K562 (cell line): ENCODE results near the gene EIF5. TPM values are rescaled to one million over a fixed set of nuclear protein-coding genes. Genes with fewer than 3 reads are reported as not detected.

Experiments used
- ATAC-seq: fragments of 200-7000 bp; cut with Tn5 transposase; 3 replicates; pipeline ENCODE4 v1.9.1; 2020; ENCODE audit warnings: moderate library complexity
- BruUV-seq: library from RNA; stranded (reverse); fragments of 400-500 nt; replicated peaks from 2 replicates; lab custom pipeline; 2021; lab: Mats Ljungman, UMichigan
- CTCF ChIA-PET: fragments of 300-600 bp; formaldehyde crosslinking; extraction: SDS; loops from one replicate; lab custom pipeline; 2021; ENCODE audit warnings: low intra/inter-chr PET ratio; lab: Yijun Ruan, JAX
- POLR2A ChIA-PET: fragments of 300-600, 350-650 bp; sonication (Branson Sonifier 250); formaldehyde crosslinking; extraction: SDS; loops from one replicate; lab custom pipeline; 2021; ENCODE audit warnings: antibody characterized with exemption, inconsistent platforms; lab: Yijun Ruan, JAX
- DNase-seq, 4 experiments: peaks; one replicate each; pipeline versions ENCODE4 v3.0.0 to v3.0.0-alpha.2; 2011 to 2018; ENCODE audit warnings: low spot score in 3 of 4, mixed read lengths in 3 of 4; ENCODE audit errors: extremely low read depth in 1 of 4
- FAIRE-seq: peaks from 2 replicates; lab custom pipeline; 2011; peaks lifted over from hg19 to GRCh38; lab: Jason Lieb, UNC
- H2AFZ ChIP-seq: 2 replicates; pipeline ENCODE4 v1.6.0; 2011; ENCODE audit warnings: low read depth, low read length, control low read depth, inconsistent platforms
- H3K27ac ChIP-seq: fragments of 200-600 bp; 3 replicates; pipeline ENCODE4 v1.8.0; 2011; ENCODE audit warnings: low read depth, mild to moderate bottlenecking, control low read depth, inconsistent platforms, low read length, moderate library complexity, mixed read lengths; ENCODE audit errors: extremely low read depth
- H3K27me3 ChIP-seq, 2 experiments: fragments of 300-600 bp in 1 of 2; 2 replicates in 1 of 2; 3 replicates in 1 of 2; pipeline versions ENCODE4 v1.6.0 to v1.8.0; 2011; ENCODE audit warnings: inconsistent platforms in 2 of 2, low read length in 2 of 2, mild to moderate bottlenecking in 1 of 2, mixed read lengths in 1 of 2, moderate library complexity in 1 of 2; ENCODE audit not compliant: control insufficient read depth in 2 of 2, insufficient read depth in 2 of 2
- H3K36me3 ChIP-seq: fragments of 300-600 bp; 3 replicates; pipeline ENCODE4 v1.8.0; 2011; ENCODE audit warnings: mild to moderate bottlenecking, low read length, inconsistent platforms; ENCODE audit not compliant: control insufficient read depth, insufficient read depth
- H3K4me1 ChIP-seq, 2 experiments: fragments of 200-600 bp in 1 of 2; replicated peaks in 1 of 2; 2 replicates in 1 of 2; 3 replicates in 1 of 2; pipeline versions ENCODE4 v1.5.1 to v1.8.0; 2011; ENCODE audit warnings: inconsistent platforms in 2 of 2, low read length in 2 of 2, mild to moderate bottlenecking in 1 of 2, mixed read lengths in 1 of 2, moderate library complexity in 1 of 2; ENCODE audit not compliant: control insufficient read depth in 2 of 2, insufficient read depth in 2 of 2
- H3K4me2 ChIP-seq: 2 replicates; pipeline ENCODE4 v1.6.1; 2011; ENCODE audit warnings: low read length, control low read depth, inconsistent platforms, mixed read lengths; ENCODE audit not compliant: insufficient read depth
- H3K4me3 ChIP-seq: fragments of 200-600 bp; sonication (generic), shearing (Covaris generic); 2 replicates; pipeline ENCODE4 v1.5.1; 2016; ENCODE audit warnings: control low read depth, inconsistent platforms
- H3K79me2 ChIP-seq: fragments of 200-600 bp; 3 replicates; pipeline ENCODE4 v1.8.0; 2011; ENCODE audit warnings: low read length, inconsistent platforms; ENCODE audit not compliant: control insufficient read depth, insufficient read depth
- H3K9ac ChIP-seq, 2 experiments: 2 replicates each; pipeline versions ENCODE4 v1.6.0 to v1.6.1; 2011; ENCODE audit warnings: low read depth in 2 of 2, low read length in 2 of 2, control low read depth in 1 of 2, inconsistent platforms in 1 of 2, mild to moderate bottlenecking in 1 of 2, mixed read lengths in 1 of 2; ENCODE audit not compliant: insufficient read depth in 1 of 2
- H3K9me1 ChIP-seq: one replicate; pipeline ENCODE4 v1.6.0; 2011; ENCODE audit warnings: inconsistent platforms, mild to moderate bottlenecking, low read length, moderate library complexity; ENCODE audit not compliant: control insufficient read depth, insufficient read depth
- H3K9me3 ChIP-seq: replicated peaks from 2 replicates; pipeline ENCODE4 v1.5.1; 2011; ENCODE audit warnings: low read depth, low read length, inconsistent platforms; ENCODE audit not compliant: control insufficient read depth, insufficient read depth
- H4K20me1 ChIP-seq: replicated peaks from 2 replicates; pipeline ENCODE4 v1.6.1; 2011; ENCODE audit warnings: low read length, inconsistent platforms, mixed read lengths; ENCODE audit not compliant: control insufficient read depth, insufficient read depth
- ARNT ChIP-seq, 2 experiments: fragments of 450-650 bp; IDR thresholded peaks; 2 replicates each; pipeline ENCODE4 v1.6.1; 2016; ENCODE audit warnings: mild to moderate bottlenecking in 1 of 2
- ATF2 ChIP-seq: sonication (generic); formaldehyde crosslinking; IDR thresholded peaks from 2 replicates; pipeline ENCODE4 v1.8.1; 2022; ENCODE audit warnings: missing genetic modification reagents
- BRF1 ChIP-seq: IDR thresholded peaks from 3 replicates; pipeline ENCODE4 v1.6.1; 2011; ENCODE audit warnings: borderline replicate concordance, mild to moderate bottlenecking; ENCODE audit not compliant: insufficient read length; ENCODE audit errors: extremely low read depth
- CSDE1 ChIP-seq, 2 experiments: fragments of 450-650 bp; IDR thresholded peaks; 2 replicates each; pipeline ENCODE4 v1.6.1; 2016; ENCODE audit warnings: mild to moderate bottlenecking in 1 of 2
- LEF1 ChIP-seq: fragments of 450-650 bp; IDR thresholded peaks from 2 replicates; pipeline ENCODE4 v1.6.1; 2016; ENCODE audit warnings: mild to moderate bottlenecking
- NELFE ChIP-seq: IDR thresholded peaks from 2 replicates; pipeline ENCODE4 v1.6.1; 2011; ENCODE audit warnings: mild to moderate bottlenecking; ENCODE audit not compliant: insufficient read depth, insufficient read length
- NR0B1 ChIP-seq: fragments of 450-650 bp; IDR thresholded peaks from one replicate; pipeline ENCODE4 v1.6.1; 2018; ENCODE audit warnings: mild to moderate bottlenecking, moderate library complexity; ENCODE audit not compliant: partially characterized antibody
- POLR2A ChIP-seq: fragments of 450-650 bp; conservative IDR thresholded peaks from 2 replicates; pipeline ENCODE4 v1.6.1; 2016
- PTRF ChIP-seq: fragments of 450-650 bp; IDR thresholded peaks from 2 replicates; pipeline ENCODE4 v1.6.1; 2016; ENCODE audit warnings: mild to moderate bottlenecking, missing genetic modification characterization, missing compliant biosample characterization
- RBM17 ChIP-seq: fragments of 200-400 bp; formaldehyde crosslinking; IDR thresholded peaks from 2 replicates; pipeline ENCODE4 v1.6.1; 2017; ENCODE audit warnings: low read depth, mild to moderate bottlenecking, low read length, borderline replicate concordance
- TAF7 ChIP-seq: fragments of 450-650 bp; IDR thresholded peaks from 2 replicates; pipeline ENCODE4 v1.6.1; 2016; ENCODE audit warnings: missing genetic modification characterization, missing compliant biosample characterization
- U2AF1 ChIP-seq: fragments of 200-400 bp; formaldehyde crosslinking; optimal IDR thresholded peaks from 2 replicates; pipeline ENCODE3; 2017; ENCODE audit warnings: mild to moderate bottlenecking, low read depth, low read length, moderate library complexity
- XRCC5 ChIP-seq: fragments of 200-400 bp; formaldehyde crosslinking; IDR thresholded peaks from 2 replicates; pipeline ENCODE4 v1.6.1; 2017; ENCODE audit warnings: low read depth, mild to moderate bottlenecking, low read length
- ZBTB12 ChIP-seq: fragments of 250-450 bp; sonication (Bioruptor Pico); IDR thresholded peaks from 2 replicates; pipeline ENCODE4 v1.4.0; 2020
- ZNF121 ChIP-seq: sonication (generic); formaldehyde crosslinking; conservative IDR thresholded peaks from 2 replicates; pipeline ENCODE4 v1.8.0; 2022; ENCODE audit warnings: missing genetic modification reagents
- WGBS: fragments of 100-300 bp; shearing (Covaris generic); methylation state at CpG from one replicate; pipeline ENCODE4 v1.1.6; 2016; ENCODE audit warnings: low coverage, mixed read lengths; ENCODE audit not compliant: insufficient coverage; ENCODE audit errors: missing lambda C conversion rate; 5-methylcytosine and 5-hydroxymethylcytosine counted together
- in situ Hi-C: fragments of 300-500 bp; cut with MboI; formaldehyde crosslinking; loops from 4 replicates; pipeline ENCODE4 v1.15.0; 2018; ENCODE audit warnings: inconsistent platforms, mixed read lengths
- intact Hi-C: fragments of 100-400 bp; cut with micrococcal nuclease; formaldehyde crosslinking; loops from 2 replicates; pipeline ENCODE4 v1.14.2; 2022
- polyA plus RNA-seq, 8 experiments: library from polyadenylated mRNA; depleted of rRNA in 4 of 8; stranded (reverse) in 5 of 8; unstranded in 3 of 8; fragments of >200 nt; fragmentation: Nextera tagmentation in 2 of 8; fragmentation: Illumina TruSeq in 1 of 8; extraction: Ambion mirVana in 2 of 8; extraction: Trizol in 1 of 8; gene quantifications; 2 replicates each; pipeline versions ENCODE4 v1.2.1 to v1.2.3, GENCODE V29; 2011 to 2014; ENCODE audit warnings: inconsistent platforms in 1 of 8, missing spikeins in 1 of 8
- total RNA-seq, 7 experiments: library from RNA; depleted of rRNA in 6 of 7; stranded (reverse); fragments of >200 nt in 6 of 7; fragmentation: Illumina TruSeq in 2 of 7; extraction: Trizol in 2 of 7; gene quantifications; 2 replicates each; pipeline versions ENCODE4 v1.2.1 to v1.2.3, GENCODE V29; 2011 to 2021; ENCODE audit warnings: low replicate concordance in 1 of 7

Gene EIF5
- total and polyA plus RNA-seq, 9 of the 15 experiments (the other 6 are each of a cell fraction or from before 2014, with no cell fraction given): 92.7 to 442 (median 190) TPM

GRCh38 chr14:103385152-103385928 is 51.3 kb downstream of the EIF5 start, which contains the start of gene MARK3:
TSS of gene MARK3 (plus strand) at chr14:103385415. CDS start at chr14:103386030, 615 bp downstream.
- DNase-seq (peak; percentile 93 to 96 (median 94)), FAIRE-seq (peak; percentile 92), ATAC-seq (peak; percentile 94)
- Histone ChIP-seq H3K27me3 (no peaks in the 10 kb centered on the region), H3K36me3 (peaks cover 8% of the 10 kb centered on the region; the same call in 2 of the 3 replicates), H3K9me1 (no peaks in the 10 kb centered on the region), H3K4me3 (peak within 1 kb of the TSS; percentile 96), H3K9ac (peak within 1 kb of the TSS; percentile 83 to 97), H2AFZ (peak within 1 kb of the TSS; percentile 93), H4K20me1 (peaks cover 6% of the 10 kb centered on the region; the same call in 1 of the 2 replicates), H3K4me2 (peak within 1 kb of the TSS; percentile 87), H3K79me2 (peaks cover 53% of the 10 kb centered on the region), H3K27ac (peak within 1 kb of the TSS; percentile 92), H3K4me1 (peaks cover 12 to 27% of the 10 kb centered on the region in 2 experiments; a peak in 4 of 5 replicates), H3K9me3 (no peaks in the 10 kb centered on the region)
- BruUV-seq: no TSS peak
- intact Hi-C loops: loop anchor here (5.0 kb wide), 1 partner anchor 53 kb away; the partner anchor contains the start of gene EIF5
- WGBS: under 1% methylated on average over 21 of the region's 91 CpGs
- in situ Hi-C loops: loop anchor here (5.0 kb wide), 1 partner anchor 88 kb away; no protein-coding TSS in a partner anchor
- POLR2A ChIA-PET: interaction anchor here (0.7 kb wide), 1 partner anchor 51 kb away, joined by 3 read pairs; the partner anchor contains the start of gene EIF5
- CTCF ChIA-PET: interaction anchor here (0.7 kb wide), 2 partner anchors 32 to 109 kb away, joined by 3 to 4 read pairs; no protein-coding TSS in a partner anchor
- TF ChIP-seq ARNT (IDR thresholded peaks at IDR 0.05) (no peak), PTRF (tag) (no peak), XRCC5 (no peak), ZNF121 (CRISPR knock-in tag) (no peak), NELFE (no peak), U2AF1 (no peak), LEF1 (no peak), POLR2A (peak; percentile 83), CSDE1 (IDR thresholded peaks at IDR 0.05) (peak in 1 of 2 experiments; percentile 81; a peak in 2 of 4 replicates), ATF2 (CRISPR knock-in tag) (no peak), BRF1 (no peak), NR0B1 (no peak), RBM17 (no peak), ZBTB12 (CRISPR knock-in tag) (peak; percentile 81), TAF7 (tag) (no peak)
